GM12878 (cell line): ENCODE results near the gene NUDT9. TPM values are rescaled to one million over a fixed set of nuclear protein-coding genes. Genes with fewer than 3 reads are reported as not detected.

Experiments used
- ATAC-seq: fragments of 200-7000 bp; cut with Tn5 transposase; 3 replicates; pipeline ENCODE4 v1.9.1; 2020; ENCODE audit warnings: mild to moderate bottlenecking, moderate library complexity
- BruUV-seq: library from RNA; stranded (reverse); fragments of 400-500 nt; replicated peaks from 2 replicates; lab custom pipeline; 2021; lab: Mats Ljungman, UMichigan
- CTCF ChIA-PET: fragments of 300-600 bp; sonication (Branson Sonifier 250); formaldehyde crosslinking; extraction: SDS; loops from one replicate; lab custom pipeline; 2021; ENCODE audit warnings: inconsistent platforms; lab: Yijun Ruan, JAX
- POLR2A ChIA-PET: fragments of 350-600 bp; formaldehyde crosslinking; extraction: SDS; loops from one replicate; lab custom pipeline; 2021; ENCODE audit warnings: inconsistent platforms; lab: Charles Lee
- RAD21 ChIA-PET: fragments of 300-600 bp; sonication (Branson Sonifier 250); formaldehyde crosslinking; loops from one replicate; lab custom pipeline; 2023; ENCODE audit warnings: antibody characterized with exemption; ENCODE audit not compliant: unreplicated experiment; lab: Charles Lee
- SMC1A ChIA-PET: fragments of 300-600 bp; sonication (Branson Sonifier 250); formaldehyde crosslinking; loops from one replicate; lab custom pipeline; 2023; ENCODE audit not compliant: unreplicated experiment, uncharacterized antibody; lab: Charles Lee
- DNase-seq: peaks from one replicate; pipeline ENCODE4 v3.0.0-alpha.2; 2011; ENCODE audit warnings: low read depth, low spot score
- FAIRE-seq: peaks from 3 replicates; lab custom pipeline; 2011; peaks lifted over from hg19 to GRCh38; lab: Jason Lieb, UNC
- H2AFZ ChIP-seq: 2 replicates; pipeline ENCODE4 v1.6.0; 2011; ENCODE audit warnings: low read depth, low read length, control low read depth; ENCODE audit not compliant: control insufficient read depth
- H3K27ac ChIP-seq: 2 replicates; pipeline ENCODE4 v1.5.1; 2011; ENCODE audit warnings: control low read depth; ENCODE audit not compliant: control insufficient read depth, insufficient read depth
- H3K27me3 ChIP-seq, 2 experiments: replicated peaks in 1 of 2; 2 replicates each; pipeline versions ENCODE4 v1.6.0 to v1.6.1; 2011; ENCODE audit warnings: low read length in 1 of 2; ENCODE audit not compliant: control insufficient read depth in 2 of 2, insufficient read depth in 2 of 2
- H3K36me3 ChIP-seq, 2 experiments: 2 replicates each; pipeline ENCODE4 v1.5.1; 2011; ENCODE audit warnings: low read length in 1 of 2; ENCODE audit not compliant: control insufficient read depth in 2 of 2, insufficient read depth in 2 of 2
- H3K4me1 ChIP-seq: 2 replicates; pipeline ENCODE4 v1.6.1; 2011; ENCODE audit warnings: mild to moderate bottlenecking, low read length, moderate library complexity, mixed read lengths; ENCODE audit not compliant: control insufficient read depth, insufficient read depth
- H3K4me2 ChIP-seq: 2 replicates; pipeline ENCODE4 v1.6.0; 2011; ENCODE audit warnings: control low read depth; ENCODE audit not compliant: control insufficient read depth, insufficient read depth
- H3K4me3 ChIP-seq: fragments of 200-600 bp; sonication (generic); 2 replicates; pipeline ENCODE4 v1.5.1; 2016
- H3K79me2 ChIP-seq: 2 replicates; pipeline ENCODE4 v1.6.0; 2011; ENCODE audit warnings: low read length; ENCODE audit not compliant: control insufficient read depth, insufficient read depth
- H3K9ac ChIP-seq: 2 replicates; pipeline ENCODE4 v1.8.0; 2011; ENCODE audit warnings: low read length, control low read depth, mixed read lengths; ENCODE audit not compliant: control insufficient read depth, insufficient read depth
- H3K9me3 ChIP-seq: replicated peaks from 3 replicates; pipeline ENCODE4 v1.5.1; 2011; ENCODE audit warnings: mild to moderate bottlenecking, low read length; ENCODE audit not compliant: control insufficient read depth, insufficient read depth
- H4K20me1 ChIP-seq: 2 replicates; pipeline ENCODE4 v1.6.0; 2011; ENCODE audit not compliant: control insufficient read depth, insufficient read depth
- BHLHE40 ChIP-seq, 2 experiments: fragments of 450-650 bp in 1 of 2; IDR thresholded peaks; 2 replicates each; pipeline ENCODE4 v1.6.1; 2011 to 2017; ENCODE audit warnings: low read depth in 2 of 2, borderline replicate concordance in 1 of 2, improper control_type of control experiment in 1 of 2, low read length in 1 of 2, mild to moderate bottlenecking in 1 of 2
- CHD2 ChIP-seq: IDR thresholded peaks from 2 replicates; pipeline ENCODE4 v1.6.1; 2011; ENCODE audit warnings: low read depth, low read length, improper control_type of control experiment, borderline replicate concordance
- FOXK2 ChIP-seq: fragments of 450-650 bp; IDR thresholded peaks from 2 replicates; pipeline ENCODE4 v1.6.1; 2017; ENCODE audit warnings: mild to moderate bottlenecking, moderate library complexity
- GABPA ChIP-seq: IDR thresholded peaks from 2 replicates; pipeline ENCODE4 v1.6.1; 2014; ENCODE audit warnings: antibody characterized with exemption, low read depth, mild to moderate bottlenecking, inconsistent platforms
- NR2C1 ChIP-seq: fragments of 450-650 bp; IDR thresholded peaks from 2 replicates; pipeline ENCODE4 v1.6.1; 2017; ENCODE audit warnings: antibody characterized with exemption, mild to moderate bottlenecking, moderate library complexity
- WRNIP1 ChIP-seq: IDR thresholded peaks from 2 replicates; pipeline ENCODE4 v1.6.1; 2011; ENCODE audit warnings: low read depth, low read length, improper control_type of control experiment, borderline replicate concordance
- ZBTB11 ChIP-seq: fragments of 450-650 bp; formaldehyde crosslinking; IDR thresholded peaks from 2 replicates; pipeline ENCODE4 v1.5.0; 2022; ENCODE audit warnings: mild to moderate bottlenecking, missing genetic modification characterization
- ZNF217 ChIP-seq: fragments of 450-650 bp; IDR thresholded peaks from 2 replicates; pipeline ENCODE4 v1.6.1; 2017; ENCODE audit warnings: antibody characterized with exemption, mild to moderate bottlenecking
- WGBS: methylation state at CpG from one replicate; pipeline ENCODE4 v1.1.6; 2016; ENCODE audit warnings: low lambda C conversion rate; ENCODE audit not compliant: insufficient replicate concordance, insufficient coverage; ENCODE audit errors: missing lambda C conversion rate; 5-methylcytosine and 5-hydroxymethylcytosine counted together
- in situ Hi-C: fragments of 300-500 bp; cut with MboI; formaldehyde crosslinking; loops from 9 replicates; pipeline ENCODE4 v1.14.3; 2018; ENCODE audit warnings: mixed read lengths
- intact Hi-C: fragments of 100-400 bp; cut with micrococcal nuclease; formaldehyde crosslinking; loops from one replicate; pipeline ENCODE4 v1.14.2; 2022; ENCODE audit not compliant: unreplicated experiment
- polyA plus RNA-seq, 11 experiments: library from polyadenylated mRNA; depleted of rRNA in 4 of 11; unstranded in 6 of 11; stranded (reverse) in 5 of 11; fragments of >200 nt; fragmentation: Nextera tagmentation in 4 of 11; fragmentation: Illumina TruSeq in 1 of 11; extraction: Ambion mirVana in 4 of 11; extraction: Trizol in 1 of 11; gene quantifications; 1 replicate in 1 of 11; 2 replicates in 10 of 11; pipeline versions ENCODE4 v1.2.1 to v1.2.3, GENCODE V29; 2011 to 2016; ENCODE audit warnings: inconsistent platforms in 2 of 11, missing spikeins in 2 of 11, low read depth in 1 of 11
- total RNA-seq, 4 experiments: library from RNA; depleted of rRNA in 3 of 4; stranded (reverse); fragments of >200 nt in 3 of 4; fragmentation: Illumina TruSeq in 1 of 4; extraction: Trizol in 1 of 4; gene quantifications; 2 replicates each; pipeline versions ENCODE4 v1.2.1 to v1.2.3, GENCODE V29; 2013 to 2021
- TF ChIP-seq, protein P1 (sequence below): IDR thresholded peaks from 2 replicates; pipeline ENCODE4 v1.6.1; 2012; ENCODE audit warnings: low read depth, low read length, improper control_type of control experiment
- TF ChIP-seq, protein P2 (sequence below): IDR thresholded peaks from 2 replicates; pipeline ENCODE4 v1.6.1; 2012; ENCODE audit warnings: low read depth, low read length, improper control_type of control experiment
- TF ChIP-seq, protein P3 (sequence below): fragments of 150-350 bp; IDR thresholded peaks from 2 replicates; pipeline ENCODE4 v1.6.1; 2014; ENCODE audit warnings: mild to moderate bottlenecking, low read depth, low read length

The NUDT9 gene
- total and polyA plus RNA-seq, 10 of the 15 experiments (the other 5 are each of a cell fraction or from before 2014, with no cell fraction given), result 8.4 to 28.3 (median 14.6) TPM

DNA sequence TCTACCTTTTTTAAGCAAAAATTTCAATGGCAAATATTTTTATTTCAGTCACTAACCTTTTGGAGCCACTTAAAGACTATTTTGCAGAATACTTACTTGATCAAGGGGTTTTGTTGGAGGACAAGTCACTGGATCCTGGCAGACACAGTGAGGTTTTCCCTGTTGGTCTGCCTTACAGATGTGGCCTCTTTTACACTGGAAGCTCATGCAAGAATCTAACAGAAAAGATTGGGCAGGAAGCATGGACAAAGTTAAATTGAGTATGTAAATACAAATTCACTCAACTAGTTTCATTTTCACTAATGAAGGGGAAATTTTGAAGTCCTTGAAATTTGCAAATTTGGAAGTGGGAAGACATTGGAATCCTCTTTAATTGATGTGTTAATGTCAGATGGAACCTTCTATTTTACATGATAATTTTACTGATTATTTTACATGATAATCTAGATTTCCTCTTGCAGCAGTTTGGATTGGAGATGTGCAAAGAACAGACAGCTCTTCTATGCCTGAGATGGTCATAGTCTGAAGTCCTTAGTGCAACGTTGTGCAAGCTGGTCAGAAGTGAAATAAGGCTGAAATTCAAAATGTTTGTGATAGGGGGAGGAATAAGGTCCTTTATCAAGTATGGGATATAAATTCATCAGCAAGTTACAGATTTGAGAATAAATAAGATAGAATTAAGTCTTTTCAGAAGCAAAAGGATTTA lies 68.4 kb downstream of the NUDT9 start (continued):
- TF ChIP-seq, protein P1, sequence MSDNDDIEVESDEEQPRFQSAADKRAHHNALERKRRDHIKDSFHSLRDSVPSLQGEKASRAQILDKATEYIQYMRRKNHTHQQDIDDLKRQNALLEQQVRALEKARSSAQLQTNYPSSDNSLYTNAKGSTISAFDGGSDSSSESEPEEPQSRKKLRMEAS, result no peak
- no peak for TF ChIP-seq NR2C1
- no peak for TF ChIP-seq BHLHE40 (IDR thresholded peaks at IDR 0.05; ENCODE audit: borderline replicate concordance in 1 of 2, low read depth in 2 of 2, low read length in 1 of 2)
- no peak for TF ChIP-seq ZBTB11
- no peak for TF ChIP-seq FOXK2

- Histone ChIP-seq H4K20me1 (no peaks in the 10 kb centered on the region), H3K27ac (no peak overlapping the region), H3K4me1 (no peaks in the 10 kb centered on the region), H3K27me3 (no peaks in the 10 kb centered on the region), H3K9me3 (no peaks in the 10 kb centered on the region; the same call in 2 of the 3 replicates), H3K9ac (no peak overlapping the region), H3K4me2 (no peak overlapping the region), H2AFZ (no peak overlapping the region), H3K36me3 (no peaks in the 10 kb centered on the region), H3K4me3 (no peak overlapping the region), H3K79me2 (no peaks in the 10 kb centered on the region)
- ChIA-PET POLR2A (no interaction called here), RAD21 (no interaction called here), CTCF (no interaction called here), SMC1A (no interaction called here)
- FAIRE-seq (no peak), ATAC-seq (no peak), DNase-seq (no peak)
- 21% methylated on average over 2 of the region's 2 CpGs for WGBS
- intact Hi-C loops (no loop called here), in situ Hi-C loops (loop anchor here (10.0 kb wide), 1 partner anchor 353 kb away; no protein-coding TSS in a partner anchor)
- BruUV-seq, result no TSS peak
- TF ChIP-seq NR2C1, result no peak
- TF ChIP-seq ZNF217, result no peak
- TF ChIP-seq, protein P2, sequence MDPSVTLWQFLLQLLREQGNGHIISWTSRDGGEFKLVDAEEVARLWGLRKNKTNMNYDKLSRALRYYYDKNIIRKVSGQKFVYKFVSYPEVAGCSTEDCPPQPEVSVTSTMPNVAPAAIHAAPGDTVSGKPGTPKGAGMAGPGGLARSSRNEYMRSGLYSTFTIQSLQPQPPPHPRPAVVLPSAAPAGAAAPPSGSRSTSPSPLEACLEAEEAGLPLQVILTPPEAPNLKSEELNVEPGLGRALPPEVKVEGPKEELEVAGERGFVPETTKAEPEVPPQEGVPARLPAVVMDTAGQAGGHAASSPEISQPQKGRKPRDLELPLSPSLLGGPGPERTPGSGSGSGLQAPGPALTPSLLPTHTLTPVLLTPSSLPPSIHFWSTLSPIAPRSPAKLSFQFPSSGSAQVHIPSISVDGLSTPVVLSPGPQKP, result no peak
- TF ChIP-seq CHD2, result no peak
- TF ChIP-seq GABPA, result no peak
- TF ChIP-seq, protein P3, sequence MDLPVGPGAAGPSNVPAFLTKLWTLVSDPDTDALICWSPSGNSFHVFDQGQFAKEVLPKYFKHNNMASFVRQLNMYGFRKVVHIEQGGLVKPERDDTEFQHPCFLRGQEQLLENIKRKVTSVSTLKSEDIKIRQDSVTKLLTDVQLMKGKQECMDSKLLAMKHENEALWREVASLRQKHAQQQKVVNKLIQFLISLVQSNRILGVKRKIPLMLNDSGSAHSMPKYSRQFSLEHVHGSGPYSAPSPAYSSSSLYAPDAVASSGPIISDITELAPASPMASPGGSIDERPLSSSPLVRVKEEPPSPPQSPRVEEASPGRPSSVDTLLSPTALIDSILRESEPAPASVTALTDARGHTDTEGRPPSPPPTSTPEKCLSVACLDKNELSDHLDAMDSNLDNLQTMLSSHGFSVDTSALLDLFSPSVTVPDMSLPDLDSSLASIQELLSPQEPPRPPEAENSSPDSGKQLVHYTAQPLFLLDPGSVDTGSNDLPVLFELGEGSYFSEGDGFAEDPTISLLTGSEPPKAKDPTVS, result no peak
- no peak for TF ChIP-seq FOXK2
- no peak for TF ChIP-seq WRNIP1
Measured at GRCh38 chr4:87491436-87491835, 69.1 kb downstream of the NUDT9 start.
